ENCODE data around the gene ATP7B.
"Not testable (repeated sequence)": the region's sequence is repeated elsewhere in the genome, so short reads cannot be mapped to it uniquely, and the experiment has no call there.

ATP7B gene

DNA sequence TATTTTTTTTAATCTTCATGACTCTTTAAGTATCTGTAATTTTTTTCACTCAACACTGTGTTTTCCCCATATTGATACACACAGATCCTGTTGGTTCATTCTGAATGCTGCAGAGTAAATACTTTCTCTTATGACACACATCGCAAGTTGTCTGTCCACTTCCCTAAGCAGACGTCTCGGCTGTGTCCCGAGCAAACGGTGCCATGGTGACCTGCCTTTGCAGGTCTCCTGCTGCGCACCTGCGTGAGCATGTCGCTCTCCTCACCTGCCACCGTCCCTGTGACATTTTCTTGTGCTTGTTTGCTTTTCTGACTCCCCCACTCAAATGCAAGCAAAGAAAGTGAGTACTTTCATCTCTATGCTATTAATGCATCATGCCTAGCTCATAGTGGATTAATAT is 91.7 kb downstream of the ATP7B start:
- DNase-seq, result no peak

DNA sequence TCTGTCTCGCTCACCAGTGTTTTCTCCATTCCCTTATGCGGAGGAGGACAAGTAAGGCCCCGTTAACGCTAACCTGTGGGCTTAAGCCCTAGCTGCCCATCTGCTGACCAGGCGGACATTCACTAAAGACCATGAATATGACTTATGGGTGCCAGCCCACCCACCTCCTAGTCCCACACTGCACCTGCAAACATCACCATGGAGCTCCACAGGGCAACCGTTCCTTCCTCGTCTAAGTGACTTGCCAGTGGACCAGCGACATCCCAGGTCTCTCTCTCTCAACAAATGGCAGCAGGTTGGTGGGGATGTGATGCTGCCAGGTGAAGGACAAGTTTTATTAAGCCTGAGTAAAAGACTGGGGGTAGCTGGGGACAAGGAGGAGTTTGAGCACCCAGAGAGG is 94.3 kb downstream of the ATP7B start:
- DNase-seq, result no peak

DNA sequence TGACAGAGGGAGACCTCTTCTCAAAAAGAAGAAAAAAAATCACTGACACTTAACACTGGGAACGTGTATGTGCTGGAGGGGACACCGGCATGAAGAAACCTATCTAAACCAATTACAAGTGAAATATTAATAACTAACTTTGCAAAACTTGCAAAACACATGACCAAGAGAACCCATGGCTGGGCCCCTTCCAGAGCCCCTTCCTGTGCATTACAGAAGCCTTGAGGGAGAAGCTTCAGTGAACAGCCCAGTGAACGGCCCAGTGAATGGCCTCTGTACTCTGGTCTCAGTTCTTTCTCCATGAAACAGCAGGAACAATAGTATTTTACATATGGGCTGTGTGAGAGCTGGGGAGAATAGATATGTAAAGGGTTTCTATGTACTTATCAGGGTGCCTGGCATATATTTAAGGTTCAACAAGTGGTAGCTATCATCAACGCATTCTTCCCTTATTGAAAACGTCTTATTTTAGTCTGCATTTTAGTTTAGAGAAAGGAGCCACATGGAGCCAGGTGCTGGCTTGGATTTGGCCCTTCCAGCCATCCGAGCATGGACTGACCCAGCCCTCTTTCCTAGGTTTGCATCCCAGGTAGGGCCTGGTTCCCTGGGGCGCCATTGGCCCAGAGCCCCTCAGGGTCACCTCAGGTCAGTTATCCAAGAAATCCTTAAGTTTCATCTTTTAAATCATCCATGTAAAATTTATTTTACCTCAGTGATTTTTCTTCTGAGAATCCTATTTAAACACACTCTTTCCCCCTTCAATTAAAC is 95.0 kb downstream of the ATP7B start:
- no peak for DNase-seq

DNA sequence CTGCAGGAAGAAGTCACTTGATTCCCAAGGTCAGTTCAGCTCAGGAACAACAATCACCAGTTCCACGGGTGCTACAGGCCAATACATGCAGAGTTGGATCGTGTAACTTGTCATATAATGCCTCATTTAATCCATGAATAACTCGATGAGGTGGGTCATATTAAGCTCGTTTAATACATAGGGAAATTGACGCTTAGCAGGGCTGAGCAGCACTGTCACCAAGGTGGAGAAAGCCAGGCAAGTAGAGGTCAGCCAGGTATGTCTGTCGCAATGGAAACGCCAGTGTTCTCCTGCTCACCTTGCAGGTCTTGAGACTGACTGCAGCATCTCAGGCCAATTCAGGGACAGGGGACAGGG is 97.1 kb downstream of the ATP7B start:
- no peak for DNase-seq

DNA sequence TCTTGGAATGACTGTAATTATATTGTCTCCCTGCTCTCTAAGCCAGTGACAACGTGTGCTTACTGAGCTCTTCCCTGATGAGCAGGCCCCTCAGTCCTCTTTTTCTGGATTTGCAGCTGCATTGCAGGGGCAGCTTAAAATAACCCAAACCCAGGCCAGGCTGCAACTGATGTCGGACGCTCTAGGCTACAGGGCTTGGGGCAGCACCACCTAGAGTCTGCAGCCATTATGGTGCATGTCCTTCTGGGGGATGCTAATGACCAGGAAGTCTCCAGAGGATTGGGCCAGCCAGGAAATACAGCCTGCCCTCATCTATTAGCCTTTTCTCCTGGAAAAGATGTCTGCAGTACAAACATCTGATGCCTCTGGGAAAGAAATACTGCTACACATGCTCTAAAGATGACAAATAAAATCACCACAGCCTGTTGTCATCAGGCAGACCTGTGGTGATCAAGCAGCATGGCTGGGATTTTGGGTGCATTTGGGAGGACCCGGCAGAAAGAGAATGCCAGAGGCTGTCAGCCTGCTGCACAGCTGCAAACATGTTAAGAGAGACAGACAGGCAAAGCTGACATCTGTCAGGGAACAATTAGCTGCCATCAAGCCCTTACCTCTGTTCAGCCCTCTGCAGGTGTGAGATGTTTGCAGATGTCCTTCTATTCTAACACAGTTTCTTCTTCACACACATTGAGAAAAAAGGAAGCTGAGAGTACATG is 97.7 kb downstream of the ATP7B start:
- DNase-seq, result no peak

DNA sequence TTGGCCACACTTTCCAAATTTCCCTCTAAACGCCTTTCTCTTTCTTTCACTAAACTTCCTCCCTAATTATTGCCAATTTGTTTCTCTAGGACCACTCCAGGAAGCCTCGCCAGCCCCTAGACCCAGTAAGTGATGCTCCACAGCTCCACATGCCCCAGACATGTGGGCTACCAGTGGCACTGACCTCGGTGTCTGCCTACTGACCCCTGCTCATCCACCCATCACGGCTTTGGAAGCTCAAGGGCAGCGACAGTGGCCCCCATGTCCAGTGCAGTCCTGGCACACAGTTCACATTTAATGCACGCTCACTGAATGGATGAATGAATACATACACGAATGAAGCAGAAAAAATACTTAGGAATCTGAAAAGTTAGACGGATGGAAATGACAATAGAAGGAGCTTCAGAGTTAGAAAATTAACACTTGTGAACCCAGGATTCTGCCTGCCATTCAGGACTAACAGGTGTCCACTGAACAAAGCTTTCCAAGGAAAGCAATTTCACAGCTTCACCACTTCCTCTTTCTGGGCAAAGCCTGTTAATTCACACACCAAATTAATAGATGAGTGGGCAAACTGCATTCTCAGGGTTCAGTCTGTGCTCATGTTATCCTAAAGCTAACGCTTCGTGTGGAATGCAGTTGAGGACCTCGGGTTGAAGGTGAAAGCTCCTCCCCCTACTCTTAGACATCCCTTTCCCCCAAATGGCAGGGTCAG is 98.6 kb downstream of the ATP7B start:
- no peak for DNase-seq

DNA sequence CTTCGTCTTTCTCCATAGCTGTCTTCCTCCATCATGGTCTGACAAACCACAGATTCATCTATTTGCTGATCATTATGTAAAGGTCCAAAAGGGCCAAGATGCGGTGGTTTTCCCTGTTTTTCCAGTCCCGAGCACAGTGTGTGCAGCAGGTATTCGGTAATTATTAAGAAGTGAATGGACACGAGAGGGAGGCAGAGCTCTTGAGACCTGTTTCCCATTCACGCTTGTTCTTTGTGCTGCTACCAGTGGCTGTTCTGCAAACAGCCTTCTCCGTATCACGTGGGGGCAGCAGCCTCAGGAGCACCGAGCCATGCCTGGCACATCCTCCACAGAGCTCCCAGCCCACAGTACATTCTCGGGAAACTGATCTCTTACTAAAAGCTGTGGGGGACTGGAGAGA is 99.2 kb downstream of the ATP7B start:
- DNase-seq, result no peak

DNA sequence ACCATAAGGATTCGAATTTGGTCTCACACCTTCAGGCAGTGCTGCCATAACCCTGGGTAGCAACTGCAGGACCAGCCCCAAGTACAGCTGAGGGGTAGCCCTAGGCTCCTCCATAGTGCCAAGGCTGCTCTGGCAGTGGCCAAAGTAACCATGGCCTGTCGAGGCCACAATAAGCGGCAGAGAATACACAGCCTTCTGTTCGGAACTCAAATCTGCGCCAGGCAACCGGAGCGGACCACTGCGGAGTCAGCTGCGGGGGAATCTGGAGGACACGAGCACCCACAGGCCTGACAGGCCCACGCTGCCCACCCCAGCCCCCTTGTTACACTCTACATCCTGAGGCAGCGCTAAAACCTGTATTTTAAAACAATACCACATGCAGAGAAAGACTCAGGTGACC is 100.7 kb downstream of the ATP7B start:
- DNase-seq, result no peak

DNA sequence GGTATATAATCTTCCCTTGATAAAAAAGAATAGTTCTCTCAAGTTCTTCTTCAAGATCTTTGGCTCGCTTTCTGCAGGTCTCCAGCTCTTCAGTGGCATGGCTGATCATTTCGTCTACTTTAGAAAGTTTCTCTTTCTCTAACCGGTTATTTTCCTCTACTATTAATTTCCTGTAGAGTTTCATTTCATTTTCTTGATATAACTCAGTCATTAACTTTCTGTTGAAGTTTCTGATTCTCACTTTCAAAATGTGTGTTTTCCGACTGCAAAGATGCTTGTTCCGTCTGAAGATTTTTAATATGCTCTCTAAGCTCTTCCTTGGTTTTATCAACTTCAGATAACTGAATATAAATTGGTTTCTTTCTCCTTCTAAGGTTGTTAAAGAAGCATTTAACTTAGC is 102.0 kb downstream of the ATP7B start:
- not testable (repeated sequence) for DNase-seq

DNA sequence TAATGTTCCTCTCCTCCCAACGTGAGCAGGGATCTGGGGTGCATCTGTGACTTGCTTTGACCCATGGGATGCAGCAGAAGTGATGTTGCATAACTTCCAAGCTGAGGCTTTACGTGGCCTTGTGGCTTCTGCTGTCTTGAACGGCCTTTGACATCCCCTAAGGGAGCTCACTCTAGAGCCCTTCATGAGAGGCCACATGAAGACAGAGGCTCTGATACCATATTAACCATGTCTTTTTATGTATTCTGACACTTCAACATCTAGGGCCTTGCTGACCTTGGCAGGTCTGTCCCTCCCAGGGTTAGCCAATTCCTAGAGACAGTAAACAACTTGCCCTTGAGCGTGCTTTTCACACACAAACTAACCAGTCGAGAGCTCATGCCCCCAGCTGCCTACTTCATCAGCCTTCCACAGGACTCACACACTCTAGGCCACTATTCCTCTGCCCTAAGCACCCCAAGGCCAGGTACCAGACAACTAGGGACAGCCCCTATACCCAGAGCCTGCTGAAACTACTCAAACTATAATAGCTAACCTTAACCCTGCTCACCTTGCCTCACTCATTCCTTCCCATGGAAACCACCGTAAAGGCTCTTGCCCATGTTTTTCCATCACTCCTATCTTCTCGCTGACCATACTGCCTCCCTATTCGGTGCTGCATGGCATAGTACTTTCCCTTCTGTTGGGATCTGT is 104.1 kb downstream of the ATP7B start:
- DNase-seq, result no peak

DNA sequence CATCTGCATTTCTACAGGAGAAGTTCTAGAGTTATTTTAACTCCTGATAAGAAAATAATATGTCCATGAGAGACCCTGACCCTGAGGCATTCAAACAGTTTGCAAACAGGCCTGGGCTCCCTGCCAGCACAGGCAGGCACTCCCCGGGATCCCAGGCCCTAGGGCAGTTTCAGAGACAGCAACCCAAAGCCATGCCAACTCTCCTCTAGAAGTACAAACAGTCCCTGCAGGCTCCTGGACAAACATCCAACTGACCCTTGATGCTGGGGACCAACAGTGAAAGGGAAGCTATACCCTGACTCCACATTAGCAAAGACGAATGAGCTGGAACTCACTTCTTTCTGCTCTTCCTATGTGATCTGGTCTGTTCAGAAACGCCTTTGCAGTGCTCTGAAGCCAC is 104.7 kb downstream of the ATP7B start:
- DNase-seq, result peak; percentile 25

DNA sequence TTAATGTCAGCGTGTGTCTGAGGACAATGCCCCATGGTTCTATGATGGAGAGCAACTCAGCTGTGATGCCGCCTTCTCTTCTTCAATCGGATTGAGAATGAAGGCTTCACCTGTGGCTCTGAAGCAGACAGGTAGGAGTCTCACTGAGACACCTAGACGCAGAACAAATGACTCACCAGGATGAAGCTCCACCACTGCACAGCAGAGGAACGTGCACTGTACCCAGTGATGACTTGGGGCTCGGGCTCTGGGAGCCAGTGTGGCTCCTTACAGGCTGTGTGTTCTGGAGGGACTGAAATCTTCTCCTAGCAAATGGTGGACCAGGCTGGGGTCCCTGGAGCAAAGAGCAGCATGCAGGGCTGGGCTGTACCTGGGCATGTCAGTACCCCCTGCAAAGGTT is 105.5 kb downstream of the ATP7B start:
- DNase-seq, result no peak

DNA sequence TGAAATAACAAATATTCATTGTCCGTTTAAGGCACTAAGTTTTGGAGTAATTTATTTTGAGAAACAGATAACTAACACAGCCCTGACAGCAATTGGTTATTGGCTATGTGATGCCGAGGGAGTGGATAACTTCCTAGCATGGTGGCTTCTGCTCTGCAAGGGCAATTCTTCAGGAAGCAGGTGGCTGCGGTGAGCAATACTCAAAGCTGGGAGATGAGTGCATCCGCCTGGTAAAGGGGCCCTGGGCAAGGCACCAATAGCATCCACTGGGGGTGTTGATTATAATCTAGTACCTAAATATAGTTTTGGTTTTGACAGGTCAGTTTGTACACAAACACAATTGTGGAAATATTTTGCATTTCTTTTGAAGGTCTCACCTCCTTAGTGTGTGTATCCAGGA is 108.5 kb downstream of the ATP7B start:
- no peak for DNase-seq

DNA sequence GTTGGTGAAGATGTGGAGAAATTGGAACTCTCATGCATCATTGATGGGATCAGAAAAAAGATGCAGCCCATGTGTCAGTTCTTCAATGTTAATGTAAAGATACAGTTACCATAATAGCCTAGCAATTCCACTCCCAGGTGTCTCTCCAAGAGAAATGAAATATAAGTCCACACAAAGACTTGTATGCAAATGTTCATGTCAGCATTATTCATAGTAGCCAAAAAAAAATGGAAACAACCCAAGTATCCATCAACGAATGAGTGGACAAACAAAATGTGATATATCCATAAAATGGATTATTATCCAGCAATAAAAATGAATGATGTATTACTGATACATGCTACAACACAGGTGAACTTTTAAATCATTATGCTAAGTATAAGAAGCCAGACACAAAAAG is 110.8 kb downstream of the ATP7B start:
- DNase-seq, result no peak

DNA sequence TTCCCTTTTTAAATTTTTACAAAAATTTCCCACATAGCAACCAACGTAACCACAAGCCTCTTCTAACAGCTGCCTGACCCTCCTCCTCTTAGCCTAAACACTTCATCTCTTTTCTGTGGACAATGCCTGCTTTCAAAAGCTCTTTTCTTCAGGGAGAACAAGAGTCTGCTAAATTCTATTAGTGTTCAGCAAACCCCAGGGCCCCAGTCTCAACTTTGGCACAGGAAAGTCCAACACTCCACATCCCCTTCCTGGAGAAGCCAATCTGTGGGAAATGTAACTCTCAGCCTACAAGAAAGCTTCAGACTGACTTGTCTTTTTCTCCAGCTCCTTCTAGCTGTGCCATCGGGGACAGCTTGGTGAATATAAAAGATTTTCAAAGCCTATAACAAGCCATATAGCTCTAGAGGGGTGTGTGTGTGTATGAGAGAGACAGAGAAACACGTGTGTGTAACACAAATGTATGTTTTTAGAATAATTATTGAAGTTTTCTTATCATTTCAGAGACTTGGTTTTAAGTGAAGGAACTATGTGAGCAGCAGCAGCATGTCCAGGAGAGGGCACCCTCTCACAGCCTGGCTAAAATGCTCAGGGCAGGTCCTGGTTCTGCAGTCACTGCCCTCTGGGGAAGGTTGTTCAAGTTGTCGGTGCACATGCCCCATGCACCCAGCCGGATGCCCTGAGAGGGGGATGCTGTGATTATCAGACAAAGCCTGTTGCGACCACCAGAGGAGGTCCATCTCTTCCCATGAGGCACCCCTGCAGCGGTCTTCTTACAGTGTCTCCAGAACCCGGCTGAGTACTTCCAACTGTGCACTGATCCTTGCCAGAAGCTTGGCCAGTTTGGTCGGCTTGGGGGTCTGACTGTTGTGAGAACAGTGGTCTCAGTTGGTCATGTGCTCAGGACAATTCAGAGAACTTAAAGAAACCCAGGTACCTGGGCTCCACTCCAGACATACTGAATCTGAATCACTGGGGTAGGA is 115.1 kb downstream of the ATP7B start:
- DNase-seq, result peak; percentile 33

DNA sequence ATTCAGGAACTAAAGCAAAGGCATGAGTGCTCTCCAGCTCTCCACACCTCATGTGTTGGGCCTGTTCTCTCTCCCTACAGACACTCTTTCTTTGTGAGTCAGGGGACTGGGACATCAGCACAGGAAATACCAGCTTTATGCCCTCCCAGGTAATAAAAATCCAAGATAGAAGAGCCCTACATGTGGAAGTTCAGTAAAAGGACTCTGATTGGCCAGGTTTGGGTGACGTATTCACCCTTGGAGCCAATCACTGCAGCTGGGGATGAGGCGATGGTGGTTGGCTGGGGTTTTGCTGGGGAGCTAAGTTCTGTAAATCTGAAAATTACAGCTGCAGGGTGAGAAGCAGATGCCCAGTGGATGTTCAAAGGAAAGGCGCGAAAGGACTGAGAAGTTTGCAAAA is 117.0 kb downstream of the ATP7B start:
- DNase-seq, result peak; percentile 70

DNA sequence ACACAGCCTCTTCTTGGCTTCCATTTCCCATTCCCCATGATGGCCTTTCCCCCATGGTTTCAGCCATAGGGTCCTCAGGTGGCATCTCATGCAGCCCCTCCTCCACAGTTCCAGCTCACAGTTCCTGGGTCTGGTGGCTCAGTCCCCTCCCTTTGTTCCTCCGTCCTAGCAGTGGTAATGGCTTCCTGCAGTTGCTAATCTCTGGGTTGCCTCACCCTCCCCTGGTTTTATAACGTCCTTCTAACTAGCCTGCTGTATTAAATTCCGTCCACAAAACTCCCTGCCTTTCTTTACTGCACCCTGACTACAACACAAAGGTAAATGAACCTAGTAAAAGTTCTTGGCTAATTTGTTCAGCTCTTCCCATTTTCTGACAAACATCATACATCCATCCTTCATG is 118.6 kb downstream of the ATP7B start:
- DNase-seq, result no peak

DNA sequence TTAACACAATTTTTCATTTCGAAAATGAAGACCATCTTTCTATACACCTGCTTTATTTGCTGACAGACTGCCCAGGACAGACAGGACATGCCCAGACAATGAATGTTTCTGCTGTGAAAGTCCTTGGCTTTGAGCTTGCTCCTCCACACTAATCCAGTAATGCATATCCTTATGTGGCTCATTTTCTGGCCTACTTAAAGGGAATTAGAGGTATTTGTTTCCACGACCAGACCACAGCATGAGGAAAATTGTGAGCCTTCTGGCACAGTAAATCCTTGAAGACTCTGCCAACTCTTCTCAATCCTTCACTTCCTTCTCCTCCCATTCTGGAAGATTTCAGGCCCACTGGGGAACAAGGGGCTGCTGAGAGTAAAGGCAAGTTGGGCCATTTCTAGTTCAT is 123.8 kb downstream of the ATP7B start:
- DNase-seq, result no peak

DNA sequence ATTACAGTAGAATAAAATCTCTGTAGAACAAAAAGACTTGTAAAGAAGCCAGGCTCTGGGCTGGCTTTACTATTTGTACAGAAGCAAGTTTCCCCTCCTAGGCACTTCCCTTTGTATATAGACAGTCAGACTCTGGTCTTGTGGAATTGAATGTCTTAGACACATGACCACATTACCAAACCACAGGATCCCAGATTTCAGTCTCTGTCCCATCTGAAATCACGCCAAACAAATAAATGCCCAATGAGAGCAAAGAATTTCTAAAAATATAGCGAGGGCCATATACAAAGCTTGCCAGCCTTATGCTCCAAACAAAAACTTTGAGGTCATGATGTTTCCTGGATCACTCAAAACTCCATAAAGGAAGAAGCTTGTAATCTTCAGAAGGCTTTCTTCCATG is 125.6 kb downstream of the ATP7B start:
- DNase-seq, result no peak

DNA sequence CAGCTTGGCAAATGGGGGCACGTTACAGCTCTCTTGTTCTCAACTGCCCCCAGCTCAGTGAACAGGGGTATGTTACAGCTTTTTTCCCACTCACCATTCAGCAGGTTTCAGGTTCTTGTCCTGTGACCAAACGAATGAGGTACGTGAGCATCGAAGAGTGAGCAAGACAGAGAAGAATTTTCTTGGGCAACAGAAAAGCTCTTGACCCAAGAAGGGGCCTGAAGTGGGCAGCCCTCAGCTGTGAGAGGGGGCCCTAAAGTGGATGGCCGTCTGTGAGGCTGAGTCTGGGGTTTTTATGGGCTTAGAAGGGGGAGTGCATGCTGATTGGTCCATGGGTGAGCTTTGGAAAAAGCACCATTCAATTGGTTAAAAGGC is 128.0 kb downstream of the ATP7B start:
- DNase-seq, result no peak

Data from NCI-H226 (cell line).